BE2C (cell line): Measurements from ENCODE around the gene BCL2L15.

Experiments used
- DNase-seq: peaks from one replicate; pipeline ENCODE4 v3.0.0-alpha.2; 2020
- H3K27me3 ChIP-seq: fragments of 250-450 bp; sonication (Bioruptor Pico); 2 replicates; pipeline ENCODE4 v1.5.1; 2020; ENCODE audit warnings: mild to moderate bottlenecking
- H3K36me3 ChIP-seq: fragments of 250-450 bp; sonication (Bioruptor Pico); 2 replicates; pipeline ENCODE4 v1.5.1; 2020; ENCODE audit warnings: mild to moderate bottlenecking
- H3K4me1 ChIP-seq: fragments of 250-450 bp; sonication (Bioruptor Pico); 2 replicates; pipeline ENCODE4 v1.5.1; 2020
- H3K4me3 ChIP-seq: 2 replicates; pipeline ENCODE4 v1.5.1; 2011; ENCODE audit warnings: low read depth, low read length
- H3K9me3 ChIP-seq: fragments of 250-450 bp; sonication (Bioruptor Pico); 2 replicates; pipeline ENCODE4 v1.5.1; 2020
- TF ChIP-seq, protein P1 (sequence below): IDR thresholded peaks from 2 replicates; pipeline ENCODE4 v1.5.1; 2012; ENCODE audit warnings: mild to moderate bottlenecking, low read depth, low read length

The BCL2L15 gene

DNA sequence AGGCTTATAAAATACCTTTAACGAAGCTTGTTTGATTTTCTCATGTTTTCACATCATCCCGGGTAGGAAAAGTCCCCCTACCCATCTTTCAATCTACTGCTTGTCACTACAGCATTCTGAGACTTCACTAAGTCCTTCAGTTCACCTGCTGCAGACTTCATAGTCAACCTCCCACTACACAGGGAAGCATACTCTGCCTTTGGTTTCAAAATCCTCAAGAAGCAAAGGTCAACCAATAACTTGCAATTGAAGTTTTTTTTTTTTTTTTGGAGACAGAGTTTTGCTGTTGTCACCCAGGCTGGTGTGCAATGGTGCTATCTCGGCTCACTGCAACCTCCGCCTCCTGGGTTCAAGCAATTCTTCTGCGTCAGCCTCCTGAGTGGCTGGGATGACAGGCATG, 11.2 kb downstream of the BCL2L15 start:
- TF ChIP-seq, protein P1, sequence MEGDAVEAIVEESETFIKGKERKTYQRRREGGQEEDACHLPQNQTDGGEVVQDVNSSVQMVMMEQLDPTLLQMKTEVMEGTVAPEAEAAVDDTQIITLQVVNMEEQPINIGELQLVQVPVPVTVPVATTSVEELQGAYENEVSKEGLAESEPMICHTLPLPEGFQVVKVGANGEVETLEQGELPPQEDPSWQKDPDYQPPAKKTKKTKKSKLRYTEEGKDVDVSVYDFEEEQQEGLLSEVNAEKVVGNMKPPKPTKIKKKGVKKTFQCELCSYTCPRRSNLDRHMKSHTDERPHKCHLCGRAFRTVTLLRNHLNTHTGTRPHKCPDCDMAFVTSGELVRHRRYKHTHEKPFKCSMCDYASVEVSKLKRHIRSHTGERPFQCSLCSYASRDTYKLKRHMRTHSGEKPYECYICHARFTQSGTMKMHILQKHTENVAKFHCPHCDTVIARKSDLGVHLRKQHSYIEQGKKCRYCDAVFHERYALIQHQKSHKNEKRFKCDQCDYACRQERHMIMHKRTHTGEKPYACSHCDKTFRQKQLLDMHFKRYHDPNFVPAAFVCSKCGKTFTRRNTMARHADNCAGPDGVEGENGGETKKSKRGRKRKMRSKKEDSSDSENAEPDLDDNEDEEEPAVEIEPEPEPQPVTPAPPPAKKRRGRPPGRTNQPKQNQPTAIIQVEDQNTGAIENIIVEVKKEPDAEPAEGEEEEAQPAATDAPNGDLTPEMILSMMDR, result no peak
- Histone ChIP-seq H3K4me1 (no peaks in the 10 kb centered on the region), H3K4me3 (no peak overlapping the region), H3K36me3 (no peaks in the 10 kb centered on the region), H3K9me3 (no peaks in the 10 kb centered on the region), H3K27me3 (no peaks in the 10 kb centered on the region; the same call in 1 of the 2 replicates)
- no peak for DNase-seq

DNA sequence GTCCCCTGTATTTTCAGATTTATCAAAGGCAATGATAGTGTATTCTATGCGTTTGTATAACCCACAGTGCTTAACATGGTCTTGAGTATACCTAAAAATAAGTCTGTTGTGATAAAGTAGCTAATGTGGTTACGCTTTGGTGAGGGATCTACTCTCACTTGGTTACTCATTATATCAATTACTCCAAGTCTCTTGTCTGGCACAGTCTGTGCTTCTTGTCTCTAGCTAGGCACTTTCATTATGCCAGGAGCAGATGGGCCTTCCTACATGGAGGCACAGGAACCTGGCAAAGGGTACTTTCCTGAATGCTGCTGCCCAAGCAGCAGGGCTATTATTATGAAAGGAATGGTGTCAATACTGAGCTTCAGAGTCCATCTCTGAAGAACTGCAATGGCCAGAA, 11.7 kb downstream of the BCL2L15 start:
- Histone ChIP-seq H3K4me1 (no peaks in the 10 kb centered on the region), H3K4me3 (no peak overlapping the region), H3K9me3 (no peaks in the 10 kb centered on the region), H3K27me3 (no peaks in the 10 kb centered on the region; the same call in 1 of the 2 replicates), H3K36me3 (no peaks in the 10 kb centered on the region)
- no peak for DNase-seq
- TF ChIP-seq, protein P1, result no peak

DNA sequence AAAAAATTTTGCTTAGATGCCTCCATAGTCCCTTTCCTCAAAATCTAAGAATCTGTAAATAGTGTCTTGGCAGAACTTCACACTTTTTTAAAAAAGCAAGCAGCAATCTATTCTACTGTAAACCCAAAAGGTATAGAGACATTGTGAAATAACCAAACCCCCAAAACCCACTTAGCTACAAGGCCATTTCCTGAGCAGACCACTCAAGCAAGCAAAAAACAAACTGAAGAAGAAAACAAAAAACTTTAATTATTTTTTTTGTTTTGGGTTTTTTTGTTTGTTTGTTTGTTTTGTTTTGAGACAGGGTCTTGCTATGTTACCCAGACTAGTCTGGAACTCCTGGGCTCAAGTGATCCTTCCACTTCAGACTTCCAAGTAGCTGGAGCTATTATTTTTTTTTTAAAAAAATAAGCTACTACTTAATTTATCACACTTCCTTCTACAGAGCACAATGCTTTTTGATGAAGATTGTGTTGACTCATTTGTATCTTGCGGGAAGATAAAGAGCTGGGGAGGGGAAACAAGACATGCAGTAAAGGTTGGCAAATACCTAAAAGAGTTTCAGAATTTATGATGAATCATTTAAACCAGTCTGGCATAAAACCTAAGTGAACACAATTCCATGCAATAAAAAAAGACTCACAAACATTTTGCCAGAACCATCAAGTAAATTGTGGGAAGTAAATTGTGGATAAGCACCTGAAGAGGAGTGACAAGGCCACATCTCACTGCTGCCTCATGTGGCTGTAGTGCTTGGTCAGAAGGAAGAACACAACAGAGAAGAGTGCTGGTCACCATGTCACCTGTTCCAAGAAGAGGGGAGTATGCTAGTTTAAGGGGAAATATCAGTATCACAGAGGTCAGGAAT, 13.1 kb downstream of the BCL2L15 start:
- Histone ChIP-seq H3K9me3 (no peaks in the 10 kb centered on the region), H3K4me1 (no peaks in the 10 kb centered on the region), H3K4me3 (no peak overlapping the region), H3K27me3 (no peaks in the 10 kb centered on the region; the same call in 1 of the 2 replicates), H3K36me3 (no peaks in the 10 kb centered on the region)
- TF ChIP-seq, protein P1, result peak; percentile 47
- DNase-seq, result no peak

DNA sequence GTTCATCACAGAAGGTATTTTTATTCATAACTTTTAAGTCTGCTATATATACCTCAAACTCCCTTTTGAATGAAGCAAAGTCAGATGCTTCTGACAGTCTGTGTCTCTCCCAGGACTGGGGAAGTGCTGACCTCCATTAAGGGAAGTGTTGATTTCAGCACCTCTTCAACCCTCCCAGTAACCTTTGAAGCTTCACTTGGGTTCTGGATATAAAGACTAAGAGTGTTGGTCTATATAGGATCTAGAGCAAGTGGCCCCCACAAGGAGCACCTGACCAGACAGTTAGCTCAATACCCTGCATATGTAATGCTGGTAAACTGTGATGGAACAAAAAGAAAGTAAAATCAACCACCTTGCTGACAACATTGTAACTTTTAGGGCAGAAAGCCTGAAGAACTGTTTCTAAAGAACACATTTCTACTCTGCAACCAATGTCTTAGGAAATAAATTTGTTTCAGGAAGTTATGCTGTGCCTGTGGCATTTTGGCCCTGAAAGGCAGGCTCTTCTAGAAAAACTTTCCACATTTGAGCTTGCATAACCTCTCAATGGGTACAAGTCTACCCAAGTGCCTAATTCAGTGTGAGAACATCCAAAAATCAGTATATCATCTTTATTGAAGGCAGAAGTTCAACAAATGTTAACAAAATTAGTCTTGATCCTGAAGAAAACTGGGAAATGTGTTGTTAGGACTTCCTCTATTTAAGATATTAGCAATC, 15.0 kb downstream of the BCL2L15 start:
- no peaks in the 10 kb centered on the region for H3K4me1 ChIP-seq
- H3K36me3 ChIP-seq, result no peaks in the 10 kb centered on the region
- H3K4me3 ChIP-seq, result no peak overlapping the region
- no peaks in the 10 kb centered on the region; the same call in 1 of the 2 replicates for H3K27me3 ChIP-seq
- no peaks in the 10 kb centered on the region for H3K9me3 ChIP-seq
- DNase-seq, result no peak
- TF ChIP-seq, protein P1, result no peak

DNA sequence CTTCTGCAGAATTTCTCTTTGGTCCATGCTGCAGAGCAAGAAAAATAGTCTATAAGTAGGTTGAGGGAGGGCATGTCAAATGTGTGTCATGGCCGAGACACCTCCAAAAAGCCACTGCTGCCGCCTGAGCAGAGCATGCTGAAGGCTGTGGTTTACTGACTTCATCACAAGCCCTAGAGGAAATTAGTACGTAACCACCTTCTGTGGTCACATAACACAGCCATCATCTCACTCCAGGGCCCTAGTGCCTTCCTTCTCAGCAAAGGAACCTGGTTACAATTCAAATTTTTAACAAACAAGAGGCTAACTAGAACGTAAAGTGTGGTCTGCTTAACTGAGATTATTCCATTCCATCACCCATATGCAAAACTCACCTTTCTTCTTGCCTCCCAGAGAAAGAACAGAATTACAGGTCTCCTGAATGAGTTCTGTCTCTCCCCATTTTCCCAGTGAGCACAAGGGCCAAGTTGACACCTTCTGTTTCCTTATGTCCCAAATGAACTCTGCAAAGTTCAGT, 15.7 kb downstream of the BCL2L15 start, which contains the start of gene PTPN22:
Gene PTPN22, minus strand, starts transcription at position 116 of the 517 bp plus-strand sequence.
- no peak for DNase-seq
- no peaks in the 10 kb centered on the region for H3K4me1 ChIP-seq
- H3K36me3 ChIP-seq, result no peaks in the 10 kb centered on the region
- H3K27me3 ChIP-seq, result no peaks in the 10 kb centered on the region; the same call in 1 of the 2 replicates
- no peak within 1 kb of the TSS for H3K4me3 ChIP-seq
- H3K9me3 ChIP-seq, result no peaks in the 10 kb centered on the region
- TF ChIP-seq, protein P1, result no peak
